Right kidney (tissue), 1 donor: ENCODE data around the gene KDM3B.
"Not testable (repeated sequence)": the region's sequence is repeated elsewhere in the genome, so short reads cannot be mapped to it uniquely, and the experiment has no call there.

Experiments
- DNase-seq: peaks from one replicate; pipeline ENCODE4 v3.0.0-alpha.2; 2016

KDM3B gene

DNA sequence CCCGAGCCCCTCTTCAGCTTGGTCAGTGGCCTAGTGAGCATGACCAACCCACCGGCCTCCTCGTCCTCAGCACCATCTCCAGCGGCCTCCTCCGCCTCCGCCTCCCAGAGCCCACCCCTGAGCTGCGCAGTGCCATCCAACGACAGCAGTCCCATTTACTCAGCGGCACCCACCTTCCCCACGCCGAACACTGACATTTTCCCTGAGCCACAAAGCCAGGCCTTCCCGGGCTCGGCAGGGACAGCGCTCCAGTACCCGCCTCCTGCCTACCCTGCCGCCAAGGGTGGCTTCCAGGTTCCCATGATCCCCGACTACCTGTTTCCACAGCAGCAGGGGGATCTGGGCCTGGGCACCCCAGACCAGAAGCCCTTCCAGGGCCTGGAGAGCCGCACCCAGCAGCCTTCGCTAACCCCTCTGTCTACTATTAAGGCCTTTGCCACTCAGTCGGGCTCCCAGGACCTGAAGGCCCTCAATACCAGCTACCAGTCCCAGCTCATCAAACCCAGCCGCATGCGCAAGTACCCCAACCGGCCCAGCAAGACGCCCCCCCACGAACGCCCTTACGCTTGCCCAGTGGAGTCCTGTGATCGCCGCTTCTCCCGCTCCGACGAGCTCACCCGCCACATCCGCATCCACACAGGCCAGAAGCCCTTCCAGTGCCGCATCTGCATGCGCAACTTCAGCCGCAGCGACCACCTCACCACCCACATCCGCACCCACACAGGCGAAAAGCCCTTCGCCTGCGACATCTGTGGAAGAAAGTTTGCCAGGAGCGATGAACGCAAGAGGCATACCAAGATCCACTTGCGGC is 114.6 kb downstream of the KDM3B start:
- no peak for DNase-seq

DNA sequence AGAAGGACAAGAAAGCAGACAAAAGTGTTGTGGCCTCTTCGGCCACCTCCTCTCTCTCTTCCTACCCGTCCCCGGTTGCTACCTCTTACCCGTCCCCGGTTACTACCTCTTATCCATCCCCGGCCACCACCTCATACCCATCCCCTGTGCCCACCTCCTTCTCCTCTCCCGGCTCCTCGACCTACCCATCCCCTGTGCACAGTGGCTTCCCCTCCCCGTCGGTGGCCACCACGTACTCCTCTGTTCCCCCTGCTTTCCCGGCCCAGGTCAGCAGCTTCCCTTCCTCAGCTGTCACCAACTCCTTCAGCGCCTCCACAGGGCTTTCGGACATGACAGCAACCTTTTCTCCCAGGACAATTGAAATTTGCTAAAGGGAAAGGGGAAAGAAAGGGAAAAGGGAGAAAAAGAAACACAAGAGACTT is 115.2 kb downstream of the KDM3B start:
- DNase-seq = no peak

DNA sequence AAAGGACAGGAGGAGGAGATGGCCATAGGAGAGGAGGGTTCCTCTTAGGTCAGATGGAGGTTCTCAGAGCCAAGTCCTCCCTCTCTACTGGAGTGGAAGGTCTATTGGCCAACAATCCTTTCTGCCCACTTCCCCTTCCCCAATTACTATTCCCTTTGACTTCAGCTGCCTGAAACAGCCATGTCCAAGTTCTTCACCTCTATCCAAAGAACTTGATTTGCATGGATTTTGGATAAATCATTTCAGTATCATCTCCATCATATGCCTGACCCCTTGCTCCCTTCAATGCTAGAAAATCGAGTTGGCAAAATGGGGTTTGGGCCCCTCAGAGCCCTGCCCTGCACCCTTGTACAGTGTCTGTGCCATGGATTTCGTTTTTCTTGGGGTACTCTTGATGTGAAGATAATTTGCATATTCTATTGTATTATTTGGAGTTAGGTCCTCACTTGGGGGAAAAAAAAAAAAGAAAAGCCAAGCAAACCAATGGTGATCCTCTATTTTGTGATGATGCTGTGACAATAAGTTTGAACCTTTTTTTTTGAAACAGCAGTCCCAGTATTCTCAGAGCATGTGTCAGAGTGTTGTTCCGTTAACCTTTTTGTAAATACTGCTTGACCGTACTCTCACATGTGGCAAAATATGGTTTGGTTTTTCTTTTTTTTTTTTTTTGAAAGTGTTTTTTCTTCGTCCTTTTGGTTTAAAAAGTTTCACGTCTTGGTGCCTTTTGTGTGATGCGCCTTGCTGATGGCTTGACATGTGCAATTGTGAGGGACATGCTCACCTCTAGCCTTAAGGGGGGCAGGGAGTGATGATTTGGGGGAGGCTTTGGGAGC is 115.9 kb downstream of the KDM3B start:
- DNase-seq = no peak

DNA sequence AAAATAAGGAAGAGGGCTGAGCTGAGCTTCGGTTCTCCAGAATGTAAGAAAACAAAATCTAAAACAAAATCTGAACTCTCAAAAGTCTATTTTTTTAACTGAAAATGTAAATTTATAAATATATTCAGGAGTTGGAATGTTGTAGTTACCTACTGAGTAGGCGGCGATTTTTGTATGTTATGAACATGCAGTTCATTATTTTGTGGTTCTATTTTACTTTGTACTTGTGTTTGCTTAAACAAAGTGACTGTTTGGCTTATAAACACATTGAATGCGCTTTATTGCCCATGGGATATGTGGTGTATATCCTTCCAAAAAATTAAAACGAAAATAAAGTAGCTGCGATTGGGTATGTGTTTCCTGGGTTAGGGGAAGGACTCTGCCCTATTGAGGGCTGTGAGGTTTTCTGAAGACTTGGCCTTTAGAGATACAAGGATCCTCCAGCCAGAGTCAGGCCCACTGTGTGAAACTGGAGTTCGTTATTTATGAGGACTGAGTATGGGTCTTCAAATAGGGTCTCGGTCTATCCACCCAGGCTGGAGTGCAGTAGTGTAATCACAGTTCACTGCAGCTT is 116.6 kb downstream of the KDM3B start:
- DNase-seq = no peak

DNA sequence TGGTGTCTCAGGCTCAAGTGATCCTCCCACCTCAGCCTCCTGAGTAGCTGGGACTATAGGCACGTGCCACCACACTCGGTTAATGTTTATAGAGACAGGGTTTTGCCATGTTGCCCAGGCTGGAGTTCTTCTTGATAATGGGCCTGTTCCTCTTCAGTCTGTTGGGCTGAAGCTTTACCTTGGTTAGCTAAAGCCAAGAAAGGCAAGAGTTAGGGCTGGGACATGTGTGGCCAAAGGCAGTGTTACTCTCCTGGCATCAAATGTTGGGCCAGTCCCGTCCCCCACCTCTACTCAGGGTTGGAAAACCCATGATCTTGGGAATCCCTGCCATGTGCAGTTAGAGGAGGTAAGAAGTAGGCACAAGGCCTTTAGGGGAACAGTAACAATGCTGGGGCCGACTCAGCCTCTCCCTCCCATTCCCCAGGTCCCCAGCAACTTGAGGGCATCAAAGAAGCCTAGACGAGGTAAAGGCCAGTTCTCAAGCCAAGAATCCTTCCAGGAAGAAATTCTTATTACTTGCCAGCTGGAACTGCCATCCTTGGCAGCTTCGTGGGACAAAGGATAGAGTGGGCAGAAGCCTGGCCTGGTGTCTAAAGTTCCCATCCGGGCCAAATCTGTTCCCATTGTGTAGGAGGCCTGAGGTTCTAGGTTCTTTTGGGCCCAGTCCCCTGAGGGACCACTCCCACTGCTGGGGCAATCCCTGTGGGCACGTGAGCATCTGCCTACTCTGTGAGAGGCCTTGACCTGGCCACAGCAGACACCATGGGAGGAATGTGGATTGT is 117.2 kb downstream of the KDM3B start:
- no peak for DNase-seq

DNA sequence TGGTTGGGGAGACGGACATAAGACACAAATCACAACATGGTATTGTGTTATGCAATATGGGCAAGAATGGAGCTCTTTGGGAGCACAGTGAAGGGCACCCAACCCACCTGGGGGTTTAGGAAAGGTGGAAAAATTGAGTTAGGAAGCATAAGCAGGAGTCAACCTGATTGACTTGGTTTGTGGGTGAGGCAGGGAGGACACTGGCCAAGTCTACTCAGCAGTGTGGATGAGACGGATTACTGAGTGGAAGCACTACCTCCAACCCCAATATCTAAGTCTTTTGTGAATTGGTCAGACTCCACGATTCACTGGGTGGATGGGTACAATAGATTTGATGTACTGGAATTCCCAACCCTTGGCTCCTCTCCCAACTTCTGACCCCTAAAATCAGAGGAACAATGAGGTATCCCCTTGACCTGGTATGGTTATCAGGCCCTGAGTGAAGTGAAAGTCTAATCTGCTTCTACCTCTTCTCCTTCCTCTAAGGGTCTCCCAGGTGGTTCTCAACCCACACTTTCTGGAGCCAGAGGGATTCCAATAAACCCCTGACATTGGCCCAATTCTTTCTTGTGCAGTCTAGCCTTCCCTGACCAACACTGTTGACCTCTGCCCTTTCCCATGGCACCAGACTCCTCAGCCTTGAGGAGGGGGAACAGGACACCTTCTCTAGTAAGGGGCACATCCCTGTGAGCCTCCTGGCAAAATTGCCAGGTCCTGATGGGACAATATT is 118.0 kb downstream of the KDM3B start:
- DNase-seq = no peak

DNA sequence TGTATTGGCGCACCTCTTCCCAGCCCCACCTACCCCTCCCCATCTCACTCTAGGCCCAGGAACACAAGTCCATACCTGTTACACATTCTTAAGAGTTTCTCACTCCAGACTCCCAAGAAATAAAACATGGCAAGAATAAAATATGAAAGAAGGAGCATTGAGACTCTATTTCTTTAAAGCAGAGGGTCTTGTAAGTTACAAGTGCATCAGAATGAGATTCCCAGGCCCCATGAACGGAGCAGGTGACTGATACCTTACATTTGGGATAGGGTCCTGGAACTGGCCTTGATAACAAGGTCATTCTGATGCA is 118.5 kb downstream of the KDM3B start:
- no peak for DNase-seq

DNA sequence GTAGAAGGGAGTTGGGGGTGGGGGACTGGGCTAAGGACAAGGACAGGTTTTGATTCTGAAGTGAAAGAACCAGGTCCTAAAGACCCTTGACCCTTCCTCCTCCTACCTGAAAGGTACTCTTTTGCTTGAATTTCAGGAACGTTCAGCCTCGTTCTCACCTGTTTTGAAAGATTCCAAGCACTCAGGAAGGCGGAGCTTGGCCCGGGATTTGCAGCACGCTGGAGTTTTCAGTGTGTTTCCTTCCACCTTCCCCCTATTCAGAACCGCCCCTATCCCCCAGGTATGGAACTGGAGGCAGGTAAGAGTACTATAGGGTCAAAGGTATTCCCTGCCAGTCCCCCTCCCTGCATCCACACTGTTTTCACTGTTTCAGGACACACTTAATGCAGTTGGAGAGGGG is 119.9 kb downstream of the KDM3B start:
- no peak for DNase-seq

DNA sequence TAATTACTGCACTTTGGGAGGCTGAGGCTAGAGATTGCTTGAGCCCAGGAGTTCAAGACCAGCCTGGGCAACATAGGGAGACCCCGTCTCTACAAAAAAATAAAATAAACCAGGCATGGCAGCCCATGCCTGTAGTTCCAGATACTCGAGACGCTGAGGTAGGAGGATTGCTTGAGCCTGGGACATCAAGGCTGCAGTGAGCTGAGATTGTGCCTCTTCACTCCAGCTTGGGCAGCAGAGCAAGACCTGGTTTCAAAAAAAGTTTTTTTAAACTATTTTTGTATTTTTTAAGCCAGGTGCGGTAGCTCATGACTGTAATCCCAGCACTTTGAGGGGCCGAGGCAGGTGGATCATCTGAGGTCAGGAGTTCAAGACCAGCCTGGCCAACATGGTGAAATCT is 120.7 kb downstream of the KDM3B start:
- DNase-seq = not testable (repeated sequence)

DNA sequence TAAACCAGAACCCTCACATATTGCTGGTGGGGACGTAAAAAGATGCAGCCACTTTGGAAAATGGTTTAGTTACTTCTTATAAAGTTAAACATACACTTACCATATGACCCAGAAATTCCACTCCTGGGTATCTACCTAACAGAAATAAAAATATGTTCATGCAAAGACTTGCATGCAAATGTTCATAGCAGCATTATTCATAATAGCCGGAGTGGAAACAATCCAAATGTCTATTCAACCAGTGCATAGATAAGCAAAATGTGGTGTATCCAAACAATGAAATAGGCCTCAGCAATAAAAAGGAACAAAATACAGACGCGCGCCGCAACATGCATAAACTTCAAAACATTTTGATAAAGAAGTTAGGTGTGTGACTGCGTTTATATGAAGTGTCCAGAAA is 124.4 kb downstream of the KDM3B start:
- no peak for DNase-seq

DNA sequence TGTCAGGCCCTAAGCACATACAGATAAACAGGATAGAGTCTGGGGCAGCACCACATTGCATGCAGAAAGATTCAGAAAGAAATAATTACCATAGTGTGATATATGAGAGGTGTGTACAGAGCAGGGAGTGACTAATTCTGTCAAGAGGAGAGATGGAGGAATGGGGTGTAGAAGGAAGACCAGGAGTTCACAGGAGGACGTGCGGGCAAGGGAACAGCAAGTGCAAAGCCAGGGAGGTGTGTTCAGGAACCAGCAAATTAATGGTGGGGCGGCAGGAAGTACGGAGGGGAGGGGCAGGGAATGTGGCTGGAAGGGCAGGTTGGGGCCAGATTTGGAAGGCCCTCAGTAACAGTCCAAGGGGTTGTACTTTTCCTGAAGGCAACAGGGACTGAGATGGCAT is 130.2 kb downstream of the KDM3B start:
- DNase-seq = no peak
